Right forelimb (tissue), 1 donor: ENCODE measurements around the gene RFWD3.
"Not testable (repeated sequence)": the region's sequence is repeated elsewhere in the genome, so short reads cannot be mapped to it uniquely, and the experiment has no call there.

ENCODE experiments used
- DNase-seq: peaks from one replicate; pipeline ENCODE4 v3.0.0-alpha.2; 2018

Gene RFWD3

DNA sequence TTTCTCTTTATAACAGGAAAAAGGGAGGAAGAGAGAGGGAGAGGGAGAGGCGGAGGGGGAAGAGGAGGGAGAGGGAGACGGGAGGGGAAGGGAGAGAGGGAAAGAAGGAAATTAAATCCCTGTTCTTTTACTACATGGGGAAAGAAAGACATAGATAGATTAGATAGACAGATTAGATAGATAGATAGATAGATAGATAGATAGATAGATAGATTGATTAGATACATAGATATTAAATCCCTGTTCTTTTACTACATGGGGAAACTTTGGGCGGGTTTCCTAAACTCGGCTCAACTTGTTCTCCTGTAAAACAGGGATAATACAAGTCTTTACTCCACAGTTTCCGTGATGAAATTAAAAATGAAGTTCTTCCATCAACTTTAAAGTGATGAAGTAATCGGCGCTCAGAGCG lies 661 bp downstream of the RFWD3 start:
- DNase-seq, result no peak

DNA sequence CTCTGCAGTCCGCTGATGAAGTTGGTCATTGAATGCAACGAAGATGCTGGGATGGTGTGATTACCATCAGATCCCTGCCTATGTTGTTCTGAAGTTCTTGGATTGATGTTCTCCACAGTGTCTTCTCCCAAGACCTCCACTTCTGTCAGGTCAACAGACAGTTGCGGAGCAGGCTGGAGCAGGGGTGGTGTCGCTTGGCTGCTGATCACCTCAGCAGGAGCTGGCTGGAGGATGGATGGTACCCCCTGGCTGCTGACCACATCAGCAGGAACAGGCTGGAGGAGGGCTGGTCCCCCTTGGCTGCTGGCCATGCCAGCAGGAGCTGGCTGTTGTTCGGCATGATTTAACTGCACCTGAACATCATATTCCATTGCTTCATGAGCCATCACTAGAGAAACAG lies 5.6 kb downstream of the RFWD3 start:
- no peak for DNase-seq

DNA sequence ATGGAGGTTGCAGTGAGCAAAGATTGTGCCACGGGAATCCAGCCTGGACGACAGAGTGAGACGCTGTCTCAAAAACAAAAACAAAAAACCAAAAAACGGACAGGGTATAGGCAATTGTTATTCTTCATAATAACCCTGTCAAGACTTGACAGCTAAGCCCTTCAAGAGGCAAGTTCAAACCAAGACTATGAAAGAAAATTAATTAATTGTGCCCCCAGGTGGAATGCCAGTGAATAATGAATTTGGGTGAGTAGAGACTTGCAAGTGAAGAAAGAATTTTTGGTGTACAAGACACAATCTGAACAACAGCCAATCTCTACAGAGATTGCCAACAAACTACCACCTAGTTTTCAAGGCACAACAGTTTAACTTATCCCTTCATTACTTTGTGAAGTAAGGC lies 6.3 kb downstream of the RFWD3 start:
- DNase-seq, result no peak

DNA sequence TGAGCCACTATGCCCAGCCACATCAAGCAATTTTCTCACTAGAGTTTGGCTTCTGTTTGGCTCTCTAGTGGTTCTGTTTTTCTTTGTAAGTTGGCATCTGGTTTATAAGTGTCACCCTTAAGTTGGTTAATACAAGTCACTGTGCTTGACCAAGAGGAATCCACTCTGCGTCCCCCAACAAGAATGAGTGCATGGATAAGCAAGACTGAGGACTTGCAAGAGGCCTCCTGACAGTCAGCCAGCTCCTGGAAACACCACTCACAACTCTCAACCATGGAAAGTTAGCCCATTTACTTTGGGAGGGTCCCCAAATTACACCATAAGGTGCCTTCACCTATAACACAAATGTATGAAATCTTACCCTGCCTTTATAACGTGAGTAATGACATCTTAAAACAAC lies 7.6 kb downstream of the RFWD3 start:
- DNase-seq, result no peak

DNA sequence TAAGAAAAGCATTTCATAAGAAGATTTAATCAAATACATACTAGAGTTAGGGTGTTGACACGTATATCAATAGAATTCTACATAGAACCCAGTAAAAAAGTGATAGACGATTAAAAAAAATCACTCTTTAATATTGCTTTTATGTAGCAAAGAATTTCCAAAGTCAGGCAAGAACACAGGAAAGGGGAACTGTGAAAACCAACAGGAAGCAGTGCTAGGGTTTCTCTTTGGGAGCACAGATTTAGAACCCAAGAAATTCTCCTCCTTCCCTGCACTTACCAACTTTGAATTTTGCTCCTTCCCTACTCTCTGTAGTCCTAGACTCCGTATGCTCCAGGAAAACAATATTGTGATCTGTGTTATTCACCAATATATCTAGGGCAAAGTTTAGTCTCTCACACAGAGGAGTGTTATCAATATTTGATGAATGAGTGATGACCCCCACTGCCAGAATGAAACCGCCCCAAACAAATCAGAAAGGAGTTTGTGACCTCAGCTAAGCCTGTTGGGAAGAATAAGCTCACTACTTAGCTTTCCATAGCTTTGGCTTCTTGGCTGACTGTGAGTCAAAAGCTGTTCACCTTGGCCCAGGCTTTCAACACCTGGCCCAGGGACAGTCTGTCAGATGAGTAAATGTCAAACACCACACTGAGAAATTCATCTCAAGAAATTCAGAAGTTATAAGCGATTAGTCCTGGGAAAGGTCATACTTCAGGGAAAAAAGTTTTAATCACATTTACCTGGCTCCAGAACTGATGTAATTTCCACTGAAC lies 8.6 kb downstream of the RFWD3 start:
- no peak for DNase-seq

DNA sequence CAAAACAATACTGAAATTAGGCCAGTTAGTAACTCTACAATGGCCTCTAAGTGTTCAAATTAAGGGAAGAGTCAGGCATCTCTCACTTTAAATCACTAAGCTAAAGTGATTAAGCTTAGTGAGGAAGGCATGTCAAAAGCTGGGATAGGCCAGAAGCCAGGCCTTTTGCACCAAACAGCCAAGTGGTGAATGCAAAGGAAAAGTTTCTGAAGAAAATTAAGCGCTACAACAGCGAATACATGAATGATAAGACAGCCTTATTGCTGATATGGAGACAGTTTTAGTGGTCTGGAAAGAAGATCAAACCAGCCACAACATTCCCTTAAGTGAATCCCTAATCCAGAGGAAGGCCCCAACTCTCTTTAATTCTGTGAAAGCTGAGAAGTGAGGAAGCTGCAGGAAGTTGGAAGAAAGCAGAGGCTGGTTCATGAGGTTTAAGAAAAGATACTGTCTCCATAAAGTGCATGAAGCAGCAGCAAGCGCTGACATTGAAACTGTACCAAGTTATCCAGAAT lies 12.1 kb downstream of the RFWD3 start:
- no peak for DNase-seq

GRCh38 chr16:74652883-74653282 lies 13.8 kb downstream of the RFWD3 start:
- DNase-seq, result not testable (repeated sequence)

DNA sequence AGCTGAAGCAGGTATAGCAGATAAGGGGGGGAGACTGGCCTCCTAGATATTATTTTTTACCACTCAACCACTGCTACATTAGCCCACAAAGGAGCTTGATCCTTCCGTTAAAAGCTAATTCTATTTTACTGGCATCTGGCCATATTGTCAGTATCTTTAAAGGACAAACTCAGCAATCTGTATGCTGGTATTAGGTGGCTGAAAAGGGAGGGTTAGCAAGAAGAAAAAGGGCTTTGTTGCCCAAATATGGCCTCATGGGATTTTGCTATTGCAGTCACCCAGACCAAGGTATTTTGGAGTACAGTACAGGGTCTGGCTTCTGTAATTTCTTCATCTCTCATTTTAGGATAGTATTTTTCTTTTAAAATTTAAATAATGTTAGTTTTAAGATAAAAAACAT lies 14.4 kb downstream of the RFWD3 start:
- no peak for DNase-seq

GRCh38 chr16:74651841-74652240 lies 14.8 kb downstream of the RFWD3 start:
- DNase-seq, result no peak

- no peak for DNase-seq
These were observed 15.6 kb downstream of the RFWD3 start for GRCh38 chr16:74650966-74651567.

DNA sequence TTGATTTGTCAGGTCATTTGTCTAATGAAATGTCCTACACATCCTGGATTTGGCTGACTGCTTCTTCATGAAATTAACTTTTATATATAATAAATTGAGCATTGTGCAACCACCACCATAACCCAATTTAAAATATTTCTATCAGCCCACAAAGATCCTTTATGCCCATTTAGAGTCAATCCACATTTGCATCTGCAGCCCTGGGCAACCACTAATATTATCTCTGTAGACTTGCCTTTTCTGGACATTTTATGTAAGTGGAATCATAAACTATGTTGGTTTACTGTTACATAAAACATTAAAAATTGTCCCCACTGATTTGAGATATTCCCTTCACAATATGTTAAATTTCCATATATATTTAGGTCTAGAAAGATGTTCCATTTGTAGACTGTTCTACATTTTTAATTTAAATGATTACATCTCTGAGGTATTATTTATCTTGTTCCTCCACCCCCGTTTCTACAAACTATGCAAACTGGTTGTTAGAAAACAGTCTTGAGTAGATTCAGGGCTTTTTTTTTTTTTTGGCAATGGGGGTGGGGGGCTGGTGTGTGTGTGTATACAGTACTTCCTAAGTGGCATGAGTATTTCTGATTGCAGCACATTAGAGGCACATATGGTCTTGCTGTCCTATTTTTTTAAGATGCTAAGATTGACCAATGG lies 16.7 kb downstream of the RFWD3 start:
- DNase-seq, result no peak

- DNase-seq, result no peak
These were observed 24.7 kb downstream of the RFWD3 start for GRCh38 chr16:74641969-74642368.

GRCh38 chr16:74637742-74638453 lies 28.8 kb downstream of the RFWD3 start:
- no peak for DNase-seq

DNA sequence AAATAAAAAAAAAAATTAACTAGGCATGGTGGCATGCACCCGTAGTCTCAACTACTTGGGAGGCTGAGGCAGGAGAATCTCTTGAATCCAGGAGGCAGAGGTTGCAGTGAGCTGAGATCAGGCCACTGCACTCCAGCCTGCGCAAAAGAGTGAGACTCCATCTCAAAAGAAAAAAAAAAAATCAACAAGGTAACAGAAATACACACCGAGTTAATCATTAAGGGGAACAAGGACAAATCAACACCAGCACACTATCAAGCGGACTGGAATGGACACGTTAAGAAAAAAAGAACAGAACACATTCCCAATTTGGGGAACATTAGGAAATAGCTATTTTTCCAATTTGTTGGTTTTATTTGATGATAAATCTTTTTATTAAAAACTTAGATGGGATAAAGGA lies 31.4 kb downstream of the RFWD3 start:
- no peak for DNase-seq

- DNase-seq, result no peak
These were observed 33.0 kb downstream of the RFWD3 start for GRCh38 chr16:74633686-74634085.

- no peak for DNase-seq
These were observed 39.0 kb downstream of the RFWD3 start for GRCh38 chr16:74627506-74628220.

DNA sequence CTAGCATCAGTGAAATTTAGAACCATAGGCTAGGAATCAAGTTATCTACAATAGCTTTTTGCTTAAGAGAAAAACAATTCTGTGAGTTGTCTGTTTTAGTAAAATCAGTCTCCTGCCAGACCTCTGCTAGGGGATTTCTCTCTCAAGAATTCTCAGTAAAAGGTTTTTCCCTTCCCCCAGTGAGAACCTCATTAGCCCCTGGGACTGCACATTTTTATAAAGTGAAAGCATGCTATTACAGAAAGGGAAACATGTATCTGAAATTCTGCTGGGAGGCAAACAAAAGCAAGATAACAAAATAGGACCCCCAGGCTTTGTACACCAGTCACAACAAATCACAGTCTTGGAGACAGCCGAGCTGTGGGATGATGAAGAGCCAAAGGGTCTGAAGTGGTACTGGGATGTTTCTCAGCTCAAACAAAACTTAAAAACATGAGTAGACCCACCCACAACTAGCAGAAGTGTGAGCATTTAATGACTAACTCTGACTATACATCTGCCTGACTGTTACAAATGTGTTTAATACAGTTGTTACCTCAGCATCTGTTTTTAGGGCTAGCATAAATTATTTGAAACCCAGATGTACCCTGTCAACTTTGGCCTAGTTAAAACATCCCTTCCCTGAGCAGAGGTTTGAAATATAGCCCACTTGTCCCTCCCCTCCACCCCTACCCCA lies 39.8 kb downstream of the RFWD3 start:
- no peak for DNase-seq

- no peak for DNase-seq
These were observed 41.0 kb downstream of the RFWD3 start for GRCh38 chr16:74625500-74626350.

DNA sequence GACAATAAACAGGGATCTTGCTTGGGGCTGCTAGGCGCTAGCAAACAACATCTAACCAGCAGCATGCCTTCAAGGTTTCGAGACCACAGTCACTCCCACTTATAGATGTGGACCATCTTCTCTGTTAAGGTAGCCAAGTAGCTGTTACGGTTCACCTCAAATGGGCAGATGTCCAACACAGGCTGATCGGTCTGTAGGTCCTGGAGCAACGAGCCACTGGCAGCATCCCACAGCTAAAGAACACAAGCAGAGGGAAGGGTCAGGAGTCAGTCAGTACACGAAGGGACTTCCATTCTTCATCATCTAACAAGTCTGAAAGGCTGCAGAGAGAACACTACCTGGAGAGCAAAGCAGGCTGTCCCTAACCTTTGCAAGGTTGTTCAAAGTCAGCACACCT lies 42.8 kb downstream of the RFWD3 start:
- no peak for DNase-seq

DNA sequence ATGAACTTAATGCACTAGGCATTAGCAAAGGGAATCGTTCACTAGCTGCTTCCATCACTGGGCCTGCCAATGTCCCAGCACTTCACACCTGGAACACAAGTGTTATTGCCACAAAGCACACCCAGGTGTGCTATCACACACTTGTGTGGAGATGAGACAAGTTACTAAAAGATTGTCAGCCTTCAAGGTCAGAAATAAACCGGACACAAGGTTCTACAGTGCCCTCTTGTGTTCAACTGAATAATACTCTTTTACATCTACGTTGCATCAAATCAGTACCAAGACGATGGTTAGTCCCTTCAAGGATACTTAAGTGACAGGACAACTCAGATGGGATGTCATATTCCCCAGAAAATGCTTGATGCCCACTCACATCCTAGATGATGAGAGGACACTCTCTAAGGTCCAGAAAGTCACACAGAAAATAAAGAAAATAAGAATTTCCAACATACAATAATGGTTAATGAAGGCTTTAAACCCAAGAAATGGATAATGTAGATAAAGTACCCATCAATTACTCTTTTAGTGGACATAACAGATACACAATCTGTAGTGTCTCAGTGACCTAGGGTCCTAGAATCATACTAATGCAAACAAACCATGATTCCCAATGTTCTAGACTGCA lies 43.4 kb downstream of the RFWD3 start:
- no peak for DNase-seq

DNA sequence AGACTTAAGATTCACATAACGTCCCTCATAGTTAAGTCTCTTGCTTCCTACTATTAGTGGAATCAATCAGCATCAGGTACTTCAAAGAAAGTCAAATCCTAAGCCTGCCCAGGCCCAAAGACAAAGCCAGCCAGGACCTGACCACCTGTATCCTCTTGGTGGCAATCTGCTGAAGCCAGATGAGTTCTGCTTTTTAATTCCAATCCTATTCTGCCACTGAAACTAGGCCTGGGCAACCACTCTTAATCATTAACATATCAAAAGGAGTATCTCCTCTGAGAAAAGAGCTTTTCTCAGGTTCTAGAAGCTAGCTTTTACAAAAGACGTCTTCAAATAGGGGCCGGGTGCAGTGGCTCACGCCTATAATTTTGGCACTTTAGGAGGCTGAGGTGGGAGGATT lies 44.7 kb downstream of the RFWD3 start:
- DNase-seq, result no peak
